Liver (tissue), 3 donors: ENCODE measurements around the gene WDR86.

ENCODE experiments used
- JUND ChIP-seq, 2 donors: IDR thresholded peaks; 2 replicates each; pipeline ENCODE4 v1.6.1; 2016; ENCODE audit warnings: antibody characterized with exemption in 2 of 2
- TAF1 ChIP-seq: conservative IDR thresholded peaks from 2 replicates; pipeline ENCODE4 v1.6.1; 2016; ENCODE audit warnings: antibody characterized with exemption, mild to moderate bottlenecking
- YY1 ChIP-seq: IDR thresholded peaks from 2 replicates; pipeline ENCODE4 v1.6.1; 2016; ENCODE audit warnings: antibody characterized with exemption, mild to moderate bottlenecking
- TF ChIP-seq, protein P1 (sequence below): fragments of 150-350 bp; IDR thresholded peaks from 2 replicates; pipeline ENCODE4 v1.5.1; 2017; ENCODE audit warnings: improper control_type of control experiment, low read depth, low read length; ENCODE audit not compliant: missing input control
- TF ChIP-seq, protein P2 (sequence below): IDR thresholded peaks from 2 replicates; pipeline ENCODE4 v1.6.1; 2016; ENCODE audit warnings: antibody characterized with exemption, mild to moderate bottlenecking
- donor health status: healthy.
- donor health status: healthy.

DNA sequence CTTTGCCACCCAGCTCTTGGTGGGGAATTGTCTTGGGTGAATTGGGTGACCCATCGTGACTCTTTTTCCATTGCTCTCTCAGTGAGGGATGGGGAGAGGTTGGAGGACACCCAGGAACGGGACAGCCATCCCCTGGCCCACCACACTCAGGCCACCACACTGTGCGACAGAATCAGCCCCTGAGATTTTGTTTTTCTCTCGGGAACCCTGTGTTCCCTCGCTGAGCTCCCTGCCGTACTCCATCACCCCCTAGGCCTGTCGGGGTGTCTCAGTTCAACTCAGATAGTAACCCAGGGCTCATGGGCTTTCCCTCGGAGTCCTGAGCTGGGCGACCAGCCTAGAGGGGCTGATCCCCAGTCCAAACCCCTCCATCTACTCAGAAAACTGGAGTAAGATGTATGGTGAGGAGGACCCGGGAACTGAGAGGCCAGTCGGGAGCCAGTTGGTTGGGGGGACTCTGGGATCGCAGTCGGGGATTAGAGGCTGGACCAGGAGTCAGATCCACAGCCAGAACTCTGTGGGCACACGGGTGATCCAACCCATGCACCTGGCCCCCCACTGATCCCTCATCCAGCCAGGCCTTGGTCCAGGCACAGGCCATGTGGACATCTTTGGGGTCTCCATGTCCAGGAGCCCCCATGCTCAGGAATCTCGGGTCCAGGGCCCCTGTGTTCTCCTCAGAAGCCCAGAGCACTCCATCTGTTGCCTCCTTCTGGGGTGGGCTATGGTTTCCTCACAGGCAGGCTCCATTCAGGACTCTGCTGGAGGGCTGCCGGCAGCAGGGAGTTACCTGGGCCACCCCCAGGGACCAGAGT lies 20.8 kb upstream of the WDR86 start:
- TF ChIP-seq YY1, result no peak
- TF ChIP-seq TAF1, result no peak
- TF ChIP-seq, protein P1, sequence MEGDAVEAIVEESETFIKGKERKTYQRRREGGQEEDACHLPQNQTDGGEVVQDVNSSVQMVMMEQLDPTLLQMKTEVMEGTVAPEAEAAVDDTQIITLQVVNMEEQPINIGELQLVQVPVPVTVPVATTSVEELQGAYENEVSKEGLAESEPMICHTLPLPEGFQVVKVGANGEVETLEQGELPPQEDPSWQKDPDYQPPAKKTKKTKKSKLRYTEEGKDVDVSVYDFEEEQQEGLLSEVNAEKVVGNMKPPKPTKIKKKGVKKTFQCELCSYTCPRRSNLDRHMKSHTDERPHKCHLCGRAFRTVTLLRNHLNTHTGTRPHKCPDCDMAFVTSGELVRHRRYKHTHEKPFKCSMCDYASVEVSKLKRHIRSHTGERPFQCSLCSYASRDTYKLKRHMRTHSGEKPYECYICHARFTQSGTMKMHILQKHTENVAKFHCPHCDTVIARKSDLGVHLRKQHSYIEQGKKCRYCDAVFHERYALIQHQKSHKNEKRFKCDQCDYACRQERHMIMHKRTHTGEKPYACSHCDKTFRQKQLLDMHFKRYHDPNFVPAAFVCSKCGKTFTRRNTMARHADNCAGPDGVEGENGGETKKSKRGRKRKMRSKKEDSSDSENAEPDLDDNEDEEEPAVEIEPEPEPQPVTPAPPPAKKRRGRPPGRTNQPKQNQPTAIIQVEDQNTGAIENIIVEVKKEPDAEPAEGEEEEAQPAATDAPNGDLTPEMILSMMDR, result no peak
- no peak for TF ChIP-seq JUND (IDR thresholded peaks at IDR 0.05)
- TF ChIP-seq, protein P2, sequence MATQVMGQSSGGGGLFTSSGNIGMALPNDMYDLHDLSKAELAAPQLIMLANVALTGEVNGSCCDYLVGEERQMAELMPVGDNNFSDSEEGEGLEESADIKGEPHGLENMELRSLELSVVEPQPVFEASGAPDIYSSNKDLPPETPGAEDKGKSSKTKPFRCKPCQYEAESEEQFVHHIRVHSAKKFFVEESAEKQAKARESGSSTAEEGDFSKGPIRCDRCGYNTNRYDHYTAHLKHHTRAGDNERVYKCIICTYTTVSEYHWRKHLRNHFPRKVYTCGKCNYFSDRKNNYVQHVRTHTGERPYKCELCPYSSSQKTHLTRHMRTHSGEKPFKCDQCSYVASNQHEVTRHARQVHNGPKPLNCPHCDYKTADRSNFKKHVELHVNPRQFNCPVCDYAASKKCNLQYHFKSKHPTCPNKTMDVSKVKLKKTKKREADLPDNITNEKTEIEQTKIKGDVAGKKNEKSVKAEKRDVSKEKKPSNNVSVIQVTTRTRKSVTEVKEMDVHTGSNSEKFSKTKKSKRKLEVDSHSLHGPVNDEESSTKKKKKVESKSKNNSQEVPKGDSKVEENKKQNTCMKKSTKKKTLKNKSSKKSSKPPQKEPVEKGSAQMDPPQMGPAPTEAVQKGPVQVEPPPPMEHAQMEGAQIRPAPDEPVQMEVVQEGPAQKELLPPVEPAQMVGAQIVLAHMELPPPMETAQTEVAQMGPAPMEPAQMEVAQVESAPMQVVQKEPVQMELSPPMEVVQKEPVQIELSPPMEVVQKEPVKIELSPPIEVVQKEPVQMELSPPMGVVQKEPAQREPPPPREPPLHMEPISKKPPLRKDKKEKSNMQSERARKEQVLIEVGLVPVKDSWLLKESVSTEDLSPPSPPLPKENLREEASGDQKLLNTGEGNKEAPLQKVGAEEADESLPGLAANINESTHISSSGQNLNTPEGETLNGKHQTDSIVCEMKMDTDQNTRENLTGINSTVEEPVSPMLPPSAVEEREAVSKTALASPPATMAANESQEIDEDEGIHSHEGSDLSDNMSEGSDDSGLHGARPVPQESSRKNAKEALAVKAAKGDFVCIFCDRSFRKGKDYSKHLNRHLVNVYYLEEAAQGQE, result no peak
